Smooth muscle cell (in vitro differentiated cells): ENCODE data around the gene FOXC2. TPM values are rescaled to one million over a fixed set of nuclear protein-coding genes. Genes with fewer than 3 reads are reported as not detected.

Experiments
- DNase-seq: peaks from one replicate; lab custom pipeline; 2025; ENCODE audit not compliant: unreplicated experiment; lab: John Stamatoyannopoulos, UW
- H2AFZ ChIP-seq: fragments of 200-600 bp; sonication (generic); 2 replicates; pipeline ENCODE4 v1.6.0; 2016; ENCODE audit warnings: antibody characterized with exemption, low read depth, mild to moderate bottlenecking
- H3F3A ChIP-seq: fragments of 200-600 bp; sonication (generic); 2 replicates; pipeline ENCODE4 v1.6.0; 2017; ENCODE audit warnings: antibody characterized with exemption, low read depth
- H3K27ac ChIP-seq: fragments of 200-600 bp; sonication (generic); 2 replicates; pipeline ENCODE4 v1.5.1; 2016; ENCODE audit warnings: low read depth, mild to moderate bottlenecking
- H3K27me3 ChIP-seq: fragments of 200-600 bp; sonication (generic); 2 replicates; pipeline ENCODE4 v1.6.1; 2016; ENCODE audit warnings: low read depth, mild to moderate bottlenecking
- H3K36me3 ChIP-seq: fragments of 200-600 bp; sonication (generic); 2 replicates; pipeline ENCODE4 v1.5.1; 2016; ENCODE audit warnings: low read depth
- H3K4me1 ChIP-seq: fragments of 200-600 bp; sonication (generic); 2 replicates; pipeline ENCODE4 v1.5.1; 2016; ENCODE audit warnings: low read depth
- H3K4me2 ChIP-seq: fragments of 200-600 bp; sonication (generic); 2 replicates; pipeline ENCODE4 v1.6.0; 2016; ENCODE audit warnings: mild to moderate bottlenecking
- H3K4me3 ChIP-seq: fragments of 200-600 bp; sonication (generic); 2 replicates; pipeline ENCODE4 v1.5.1; 2016; ENCODE audit warnings: mild to moderate bottlenecking
- H3K79me2 ChIP-seq: fragments of 200-600 bp; sonication (generic); 2 replicates; pipeline ENCODE4 v1.6.0; 2016; ENCODE audit warnings: low read depth, mild to moderate bottlenecking
- H3K9ac ChIP-seq: fragments of 200-600 bp; sonication (generic); 2 replicates; pipeline ENCODE4 v1.6.0; 2016; ENCODE audit warnings: low read depth
- H3K9me3 ChIP-seq: fragments of 200-600 bp; sonication (generic); replicated peaks from 2 replicates; pipeline ENCODE4 v1.5.1; 2016; ENCODE audit warnings: low read depth
- H4K20me1 ChIP-seq: fragments of 200-600 bp; sonication (generic); 2 replicates; pipeline ENCODE4 v1.6.0; 2016; ENCODE audit warnings: low read depth
- CTCF ChIP-seq: fragments of 200-600 bp; sonication (generic); IDR thresholded peaks from 2 replicates; pipeline ENCODE4 v1.5.1; 2017; ENCODE audit warnings: borderline replicate concordance, mild to moderate bottlenecking, antibody characterized with exemption; ENCODE audit not compliant: insufficient read depth, poor library complexity, severe bottlenecking
- WGBS: methylation state at CpG from one replicate; pipeline ENCODE4 v1.1.7; 2016; ENCODE audit warnings: low lambda C conversion rate; 5-methylcytosine and 5-hydroxymethylcytosine counted together
- polyA plus RNA-seq: library from polyadenylated mRNA; unstranded; fragments of >200 nt; fragmentation: Nextera tagmentation; extraction: Ambion mirVana; gene quantifications from 2 replicates; pipeline ENCODE4 v1.2.1, GENCODE V29; 2016
- total RNA-seq: library from RNA; depleted of rRNA; stranded (reverse); fragments of >200 nt; gene quantifications from 2 replicates; pipeline ENCODE4 v1.2.3, GENCODE V29; 2014

Gene FOXC2
- total and polyA plus RNA-seq, 2 experiments from 2014 or later = 2.7 to 18.0 TPM

GRCh38 chr16:86593913-86594620, 27.4 kb downstream of the FOXC2 start:
- Histone ChIP-seq H3K9me3 (no peaks in the 10 kb centered on the region), H3K9ac (no peak overlapping the region), H2AFZ (no peak overlapping the region), H3K27me3 (peaks cover 6% of the 10 kb centered on the region), H3K79me2 (no peaks in the 10 kb centered on the region), H3K4me1 (no peaks in the 10 kb centered on the region), H4K20me1 (no peaks in the 10 kb centered on the region), H3K4me3 (no peak overlapping the region), H3F3A (no peaks in the 10 kb centered on the region), H3K27ac (no peak overlapping the region), H3K36me3 (no peaks in the 10 kb centered on the region), H3K4me2 (no peak overlapping the region)
- TF ChIP-seq CTCF = no peak
- no peak for DNase-seq
- 83% methylated on average over 13 of the region's 13 CpGs for WGBS

GRCh38 chr16:86594721-86595120, 28.1 kb downstream of the FOXC2 start:
- no peak overlapping the region for H3K27ac ChIP-seq
- no peak overlapping the region for H3K9ac ChIP-seq
- H3K4me2 ChIP-seq = no peak overlapping the region

GRCh38 chr16:86595983-86596605, 29.5 kb downstream of the FOXC2 start:
- no peak overlapping the region for H3K27ac ChIP-seq
- H3K27me3 ChIP-seq = peaks cover 6% of the 10 kb centered on the region
- no peak for TF ChIP-seq CTCF

More at GRCh38 chr16:86594721-86595120, 28.1 kb downstream of the FOXC2 start:
- H3K36me3 ChIP-seq = no peaks in the 10 kb centered on the region
- WGBS = 86% methylated on average over 8 of the region's 8 CpGs
- TF ChIP-seq CTCF = no peak
- peaks cover 6% of the 10 kb centered on the region for H3K27me3 ChIP-seq
- H3F3A ChIP-seq = no peaks in the 10 kb centered on the region
- H2AFZ ChIP-seq = no peak overlapping the region
- no peaks in the 10 kb centered on the region for H4K20me1 ChIP-seq
- no peak overlapping the region for H3K4me3 ChIP-seq
- DNase-seq = no peak
- no peaks in the 10 kb centered on the region for H3K79me2 ChIP-seq
- H3K4me1 ChIP-seq = no peaks in the 10 kb centered on the region
- no peaks in the 10 kb centered on the region for H3K9me3 ChIP-seq

More at GRCh38 chr16:86595983-86596605, 29.5 kb downstream of the FOXC2 start:
- H3K9me3 ChIP-seq = no peaks in the 10 kb centered on the region
- WGBS = 67% methylated on average over 10 of the region's 10 CpGs
- no peak overlapping the region for H3K9ac ChIP-seq
- no peak overlapping the region for H3K4me3 ChIP-seq
- no peaks in the 10 kb centered on the region for H3K4me1 ChIP-seq
- no peaks in the 10 kb centered on the region for H3F3A ChIP-seq
- no peaks in the 10 kb centered on the region for H3K79me2 ChIP-seq
- no peaks in the 10 kb centered on the region for H4K20me1 ChIP-seq
- H2AFZ ChIP-seq = no peak overlapping the region
- no peaks in the 10 kb centered on the region for H3K36me3 ChIP-seq
- no peak for DNase-seq
- H3K4me2 ChIP-seq = no peak overlapping the region
